GM21526 (cell line): Measurements from ENCODE around the gene AKAP6.

Experiments used
- ATAC-seq: cut with Tn5 transposase; IDR thresholded peaks from one replicate; pipeline ENCODE4 v1.9.1; 2021; ENCODE audit warnings: moderate library complexity; ENCODE audit not compliant: unreplicated experiment, low FRiP score

Gene AKAP6

DNA sequence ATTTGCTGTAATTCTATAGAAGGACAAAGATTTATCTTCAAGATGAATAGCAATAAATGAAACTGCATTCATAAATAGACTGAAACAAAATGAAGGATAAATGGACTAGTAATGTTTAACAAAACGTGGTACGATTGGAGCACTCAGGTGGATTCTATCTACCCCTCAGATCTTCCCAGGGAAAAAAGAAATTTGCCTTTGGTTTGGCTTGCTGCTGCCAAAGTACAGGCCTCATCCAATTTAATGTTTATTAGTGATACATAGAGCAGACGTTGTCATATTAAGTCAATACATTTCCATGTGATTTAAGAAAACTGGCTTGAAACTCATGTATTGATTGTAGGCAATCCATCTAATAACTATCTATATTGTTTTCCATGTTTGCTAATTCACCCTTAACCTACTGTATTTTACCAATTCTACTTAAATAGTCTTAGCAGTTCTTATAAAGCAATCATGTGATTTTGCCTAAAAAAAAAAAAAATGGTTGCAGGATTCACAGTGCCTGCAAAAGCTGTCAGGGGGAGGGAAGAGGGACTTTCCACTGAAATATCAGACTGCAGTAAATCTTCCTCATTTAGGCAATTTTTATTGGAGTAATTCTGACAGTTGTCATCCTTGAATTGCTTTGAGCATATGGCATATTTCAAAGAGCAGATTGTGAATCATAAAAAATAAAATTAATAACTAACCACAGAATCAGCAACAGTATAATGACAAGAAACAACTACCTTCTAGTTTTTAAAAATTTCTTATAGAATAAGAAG is 367.4 kb downstream of the AKAP6 start:
- no peak for ATAC-seq

DNA sequence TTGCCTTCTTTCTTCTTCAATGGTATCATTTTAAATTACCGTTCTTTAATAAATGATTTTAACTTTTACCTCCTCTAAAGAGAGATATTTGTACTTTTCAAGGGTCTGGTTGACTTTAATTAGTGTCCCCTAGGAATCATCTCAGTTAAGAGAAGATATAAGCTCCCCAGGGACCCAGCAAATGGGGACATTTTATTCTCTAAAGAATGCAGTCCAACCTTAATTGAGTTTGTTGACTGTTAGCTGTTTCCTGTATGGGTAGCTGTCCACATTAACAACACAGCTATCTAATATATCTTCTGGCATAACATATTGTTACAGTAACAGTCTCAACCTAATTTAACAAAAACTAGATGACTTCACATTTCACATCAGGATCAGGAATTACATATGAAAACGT is 368.0 kb downstream of the AKAP6 start:
- no peak for ATAC-seq

DNA sequence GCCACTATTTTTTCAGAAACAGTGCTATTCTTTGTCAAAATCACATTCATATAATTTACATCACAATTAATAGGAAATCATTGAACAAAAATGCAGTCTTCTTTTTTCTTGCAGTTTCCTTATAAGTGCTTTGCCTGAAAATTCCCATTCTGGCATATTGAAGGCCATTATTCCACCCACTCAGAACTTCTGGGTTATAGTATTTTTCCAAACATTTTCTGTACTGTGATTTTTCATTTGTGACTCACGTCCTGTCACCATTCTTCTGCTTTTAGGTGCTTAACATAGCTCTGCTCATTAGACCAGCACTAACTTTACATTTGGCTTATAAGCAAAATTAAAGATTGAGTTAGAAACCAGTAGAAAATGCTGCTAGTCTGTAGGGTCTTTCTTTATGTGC is 368.6 kb downstream of the AKAP6 start:
- ATAC-seq, result no peak

DNA sequence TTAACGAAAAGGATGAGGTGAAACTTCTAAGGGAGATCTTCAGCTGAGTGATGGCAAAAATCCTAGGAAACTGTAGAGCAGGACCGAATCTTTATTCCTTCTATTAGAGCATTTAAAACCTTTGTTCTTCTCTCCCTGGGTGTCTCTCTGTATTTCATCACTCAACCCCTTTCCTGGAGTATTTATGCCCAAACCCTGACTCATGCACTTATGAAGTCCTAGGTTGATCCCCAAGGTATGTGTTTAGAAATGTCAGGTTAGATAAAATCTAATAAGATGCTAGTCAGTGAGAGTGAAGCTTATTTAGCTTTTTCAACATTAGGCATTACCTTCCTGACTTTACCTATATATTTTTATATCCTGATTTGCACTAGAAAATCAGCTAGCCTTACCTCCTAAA is 369.7 kb downstream of the AKAP6 start:
- no peak for ATAC-seq

DNA sequence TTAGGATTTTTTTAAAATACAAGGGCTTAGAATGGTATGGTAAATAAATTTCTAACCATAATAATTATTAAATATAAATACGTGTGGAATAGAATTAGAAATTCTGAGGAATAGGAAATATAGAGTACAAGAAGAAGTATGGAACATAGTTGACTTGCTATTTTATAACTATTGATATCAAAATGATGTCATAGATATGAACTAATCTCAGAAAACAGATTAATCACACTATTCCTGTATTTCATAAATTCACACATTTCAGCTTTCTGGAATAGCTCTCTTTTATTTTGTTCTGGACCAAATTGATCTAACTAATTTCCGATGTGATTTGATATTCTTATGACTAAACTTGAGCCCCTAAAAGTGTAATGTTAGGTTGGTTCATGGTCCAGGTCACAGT is 372.4 kb downstream of the AKAP6 start:
- no peak for ATAC-seq

DNA sequence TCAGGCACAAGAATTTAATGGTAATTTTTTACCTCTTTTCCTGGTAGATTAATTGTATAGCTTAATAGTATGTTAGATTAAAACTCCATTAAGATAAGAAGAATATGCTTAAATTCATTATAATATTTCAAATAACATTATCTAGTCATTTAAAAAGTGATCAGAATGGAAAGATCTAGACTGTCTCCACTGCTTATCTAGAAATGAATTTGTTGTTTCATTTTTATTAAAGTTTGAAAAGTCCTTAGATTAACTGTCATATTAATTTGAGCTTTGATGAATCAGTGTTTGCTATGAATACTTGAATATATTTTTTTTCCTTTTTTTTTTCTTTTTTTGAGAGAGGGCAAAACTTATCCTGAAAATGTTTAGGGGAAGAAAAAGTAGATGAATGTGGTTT is 373.0 kb downstream of the AKAP6 start:
- ATAC-seq, result no peak

DNA sequence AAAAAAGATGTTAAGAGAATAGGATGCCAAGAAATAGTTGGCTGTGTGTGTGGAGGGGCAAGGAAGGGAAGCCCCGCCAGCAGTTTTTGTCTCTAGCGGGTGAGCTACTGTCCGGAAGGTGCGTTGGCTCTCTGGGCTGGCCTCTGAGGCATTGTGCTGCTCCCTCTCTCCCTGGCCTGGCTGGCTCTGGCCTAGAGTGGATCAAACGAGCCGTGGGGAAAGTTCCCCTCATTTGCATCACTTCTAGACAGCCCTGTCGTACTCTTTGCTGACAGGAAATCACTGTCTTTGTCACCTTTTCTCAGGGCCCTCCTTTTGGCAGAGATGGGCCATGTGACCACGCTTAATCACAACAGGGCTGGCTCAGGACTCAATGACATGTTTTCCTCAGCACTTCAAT is 373.5 kb downstream of the AKAP6 start:
- peak; percentile 69 for ATAC-seq

DNA sequence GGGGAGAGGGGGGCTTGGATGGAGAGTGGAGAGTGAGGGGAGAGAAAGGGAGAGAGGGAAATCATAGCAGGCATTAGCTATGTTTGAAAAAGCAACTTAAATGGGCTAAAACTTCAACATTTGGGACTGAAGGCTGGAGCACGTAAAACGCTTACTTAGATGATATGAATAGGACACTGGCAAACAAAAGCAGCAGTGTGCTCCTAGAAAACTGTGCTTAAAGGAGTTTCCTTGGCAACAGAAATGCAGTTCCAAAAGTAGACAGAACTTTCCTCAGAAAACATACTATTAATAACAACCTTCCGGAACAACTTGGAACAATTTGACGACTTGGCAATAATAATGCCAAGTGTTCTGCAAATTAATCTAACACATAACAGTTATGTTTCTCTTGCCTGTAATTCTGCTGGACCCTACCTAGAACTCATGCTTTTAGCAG is 374.1 kb downstream of the AKAP6 start:
- no peak for ATAC-seq

DNA sequence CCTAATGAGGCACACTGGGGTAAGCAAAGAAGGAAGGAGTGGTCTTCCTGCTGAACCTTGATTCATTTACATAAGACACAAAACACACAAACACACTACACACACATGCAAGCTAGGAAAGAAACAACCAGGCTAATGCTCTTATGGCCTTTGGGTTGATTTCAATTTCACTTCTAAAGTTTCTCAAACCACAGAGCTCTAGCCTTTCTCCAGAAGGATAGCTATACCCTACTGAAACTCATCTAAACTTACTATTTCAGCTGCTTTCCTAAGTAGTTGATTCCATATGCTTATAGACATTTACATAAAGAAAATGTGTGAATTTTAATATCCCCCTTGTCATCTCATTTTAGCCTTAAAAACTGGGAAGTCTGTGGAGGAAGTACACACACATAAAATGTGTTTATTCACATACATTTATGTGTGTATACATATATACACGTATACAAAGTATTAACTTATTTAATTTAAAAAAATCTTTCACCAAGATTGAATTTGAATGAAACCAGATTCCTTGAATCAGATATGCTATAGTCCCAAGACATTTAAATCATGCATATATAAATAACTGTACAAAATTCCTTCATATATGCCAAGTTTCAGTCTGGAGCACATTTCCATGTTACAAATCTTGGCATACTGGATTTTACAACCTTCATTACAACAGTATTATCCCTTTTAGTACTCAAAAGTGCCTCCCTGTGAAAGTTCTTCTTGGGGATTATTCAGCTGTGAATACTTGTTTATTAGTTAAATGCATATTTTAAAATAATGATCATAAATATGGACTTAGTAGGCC is 377.8 kb downstream of the AKAP6 start:
- ATAC-seq, result peak; percentile 55

DNA sequence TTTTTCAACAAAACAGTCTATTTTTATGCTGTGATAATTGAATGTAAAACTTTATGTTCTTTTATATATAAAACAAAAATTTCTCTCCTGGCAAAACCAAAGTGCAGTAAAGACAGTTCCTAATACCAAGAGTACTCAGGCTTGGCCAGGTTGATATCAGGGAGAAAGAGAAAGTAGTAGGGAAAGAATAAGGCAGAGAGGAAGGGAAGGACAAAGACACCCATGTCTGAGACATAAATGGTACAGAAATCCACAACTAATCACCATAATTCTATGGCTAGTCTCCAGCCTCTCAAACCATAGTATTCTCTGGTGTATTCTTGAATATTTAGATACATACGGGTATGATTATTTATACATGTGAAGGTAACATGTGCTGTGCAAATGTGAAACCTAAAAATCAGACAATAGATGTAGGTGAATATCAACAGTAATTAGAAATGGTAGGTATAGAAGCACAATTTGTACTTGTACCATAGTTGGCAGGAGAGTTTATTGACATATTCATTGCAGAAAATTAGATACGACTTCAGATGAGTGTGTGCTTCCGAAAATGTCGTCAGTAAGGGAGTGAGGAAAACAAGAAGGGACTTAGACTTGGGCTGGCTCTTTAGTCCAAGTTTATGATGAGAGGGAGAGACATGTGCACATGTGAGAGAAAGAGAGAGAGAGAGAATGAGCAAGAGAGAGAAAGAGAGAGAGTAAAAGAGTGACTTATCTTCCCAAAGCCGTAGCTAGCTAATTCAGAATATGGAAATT is 378.8 kb downstream of the AKAP6 start:
- no peak for ATAC-seq

DNA sequence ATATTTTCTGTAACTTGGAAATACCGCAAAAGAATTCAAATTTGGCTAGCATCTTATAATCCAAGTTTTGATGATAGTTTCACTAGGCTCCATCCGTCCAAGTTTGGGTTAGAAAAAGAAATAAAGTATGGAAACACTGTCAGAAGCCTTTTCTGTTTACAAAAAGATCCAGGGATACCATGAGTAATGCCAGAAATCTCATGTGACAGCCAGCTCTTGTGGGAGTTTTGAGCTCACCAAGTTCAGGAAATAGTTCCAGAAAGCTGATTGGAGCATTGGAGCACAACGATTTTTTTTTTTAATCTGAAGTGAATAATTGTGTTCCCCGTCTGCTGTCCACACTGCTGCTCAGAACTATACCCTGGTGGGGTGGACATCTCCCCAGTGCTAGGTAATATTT is 379.9 kb downstream of the AKAP6 start:
- ATAC-seq, result no peak

DNA sequence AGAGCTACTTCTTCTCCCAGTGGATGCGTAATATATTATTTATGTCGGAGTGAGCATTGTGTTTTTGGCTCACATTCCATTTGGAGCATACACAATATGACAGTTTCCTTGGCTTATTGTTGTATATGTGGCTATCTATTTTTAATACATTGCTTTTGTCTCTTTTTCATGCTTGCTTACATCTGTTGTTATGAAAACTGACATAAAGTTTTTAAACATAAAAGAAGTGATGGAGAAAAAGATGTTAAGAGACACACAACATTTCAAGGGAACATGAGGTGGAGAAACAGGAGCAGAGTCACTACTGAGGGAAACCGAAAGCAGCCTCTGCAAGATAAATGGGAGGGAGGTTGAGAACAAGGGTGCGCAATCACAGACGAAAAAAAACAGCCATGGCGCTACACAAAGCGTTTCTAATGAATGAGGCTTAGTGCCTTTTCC is 381.2 kb downstream of the AKAP6 start:
- no peak for ATAC-seq

DNA sequence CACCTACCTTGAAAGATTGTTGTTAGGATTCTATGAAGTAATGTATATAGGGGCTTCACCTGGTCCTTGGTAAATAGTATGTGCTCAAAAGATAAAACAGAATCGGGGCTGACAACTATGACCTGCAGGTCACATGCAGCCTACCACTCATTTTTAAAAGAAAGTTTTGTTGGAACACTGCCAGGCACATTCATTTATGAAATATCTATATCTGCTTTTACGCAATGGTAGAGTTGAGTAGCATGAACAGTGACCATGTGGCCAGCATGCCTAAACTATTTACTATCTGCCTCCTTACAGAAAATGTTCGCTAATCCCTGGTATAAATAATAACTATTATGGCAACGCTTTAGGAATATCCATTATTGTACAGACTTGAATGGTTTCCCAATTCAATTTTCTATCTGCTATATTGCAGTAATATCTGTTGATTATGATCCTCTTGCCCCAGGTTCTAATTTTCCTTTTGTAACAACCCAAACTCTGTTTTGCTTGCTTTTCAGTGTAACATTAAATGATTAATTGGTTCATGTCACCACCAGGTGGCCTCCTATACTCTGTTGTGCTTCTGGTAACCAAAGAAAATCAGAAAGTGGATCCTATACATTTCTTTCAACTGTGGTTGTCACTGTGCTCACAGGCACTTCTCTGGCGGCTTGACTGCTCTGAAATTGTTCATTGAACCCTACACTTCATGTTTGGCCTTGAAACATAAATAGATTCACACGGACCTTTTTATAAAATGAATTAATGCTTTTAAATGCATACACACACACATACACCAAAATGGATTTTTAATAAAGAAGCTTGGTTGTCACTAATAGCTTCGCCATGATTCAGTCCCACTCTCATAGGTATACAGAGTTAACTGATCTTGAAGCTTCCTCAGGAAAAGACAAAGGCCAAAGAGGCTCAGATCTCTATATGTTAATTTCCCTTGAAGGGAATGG is 381.9 kb downstream of the AKAP6 start:
- ATAC-seq, result no peak

DNA sequence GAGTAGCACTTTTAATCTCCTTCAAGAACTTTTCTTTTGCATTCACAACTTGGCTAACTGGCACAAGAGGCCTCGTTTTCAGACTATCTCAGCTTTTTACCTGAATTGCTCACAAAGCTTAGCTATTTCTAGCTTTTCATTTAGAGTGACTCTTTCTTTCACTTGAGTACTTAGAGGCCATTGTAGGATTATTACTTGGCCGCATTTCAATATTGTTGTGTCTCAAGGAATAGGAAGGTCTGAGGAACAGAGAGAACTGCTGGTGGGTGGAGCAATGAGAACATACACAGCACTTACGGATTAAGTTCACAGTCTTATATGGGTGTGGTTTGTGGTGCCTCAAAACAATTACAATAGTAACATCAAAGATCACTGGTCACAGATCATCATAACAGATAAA is 384.8 kb downstream of the AKAP6 start:
- no peak for ATAC-seq

DNA sequence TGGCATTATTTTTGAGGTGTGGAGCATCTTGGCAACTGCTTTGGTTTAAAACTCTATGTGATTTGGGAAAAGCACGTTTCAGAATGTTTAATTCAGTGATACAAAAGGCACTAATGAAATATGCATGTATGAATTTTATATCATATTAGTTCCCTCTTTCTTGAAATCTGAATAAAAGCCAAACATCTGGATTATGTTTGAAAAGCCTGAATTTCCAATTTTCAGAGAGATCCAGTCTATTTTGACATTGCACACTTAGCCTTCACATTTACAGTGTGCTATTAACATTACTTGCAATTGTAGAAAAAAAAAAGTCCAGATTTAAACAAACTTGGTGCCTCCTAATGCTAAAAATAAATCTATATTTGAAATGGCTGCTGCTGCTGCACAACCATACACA is 390.5 kb downstream of the AKAP6 start:
- no peak for ATAC-seq

DNA sequence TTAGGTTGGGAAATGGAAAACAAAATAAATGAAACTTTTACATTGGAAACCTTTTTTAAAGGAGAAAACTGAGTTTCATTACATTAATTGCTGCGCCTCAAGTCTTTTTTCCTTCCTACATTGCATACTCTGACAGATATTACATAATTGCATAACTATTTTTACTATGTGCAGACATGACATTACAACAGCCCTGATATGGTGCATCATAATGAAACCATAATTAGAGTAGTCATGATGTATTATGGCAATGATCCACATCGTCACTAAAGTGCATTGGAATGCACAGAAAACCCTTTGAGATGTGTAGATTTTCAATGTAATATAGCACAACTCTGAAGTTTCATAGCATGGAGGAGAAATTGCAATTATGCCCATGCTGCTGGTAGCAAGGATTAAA is 391.8 kb downstream of the AKAP6 start:
- ATAC-seq, result no peak

DNA sequence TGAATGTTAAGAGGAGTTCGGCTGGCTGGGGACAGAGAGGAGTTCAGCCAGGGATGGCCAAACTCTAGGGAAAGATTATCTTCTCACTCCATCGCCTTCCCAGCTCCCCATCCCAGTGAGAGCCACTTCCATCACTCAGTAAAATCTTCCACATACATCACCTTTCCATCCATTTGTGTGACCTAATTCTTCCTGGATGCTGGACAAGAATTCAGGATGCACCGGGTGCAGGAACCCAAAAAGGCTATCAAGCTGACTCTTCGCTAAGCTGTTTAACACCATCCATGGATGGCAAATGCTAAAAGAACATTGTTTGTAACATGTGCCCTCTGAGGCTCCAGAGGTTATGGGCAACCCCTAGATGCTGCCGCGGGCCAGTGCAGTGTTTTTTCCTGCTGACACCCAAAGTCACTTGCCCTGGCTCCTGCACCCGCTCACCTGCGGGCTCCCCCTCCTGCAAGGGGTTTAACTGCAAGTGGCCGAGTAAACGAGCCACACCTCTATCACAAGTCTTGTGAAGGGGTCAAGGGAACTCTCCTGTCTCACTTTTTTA is 393.6 kb downstream of the AKAP6 start:
- no peak for ATAC-seq

DNA sequence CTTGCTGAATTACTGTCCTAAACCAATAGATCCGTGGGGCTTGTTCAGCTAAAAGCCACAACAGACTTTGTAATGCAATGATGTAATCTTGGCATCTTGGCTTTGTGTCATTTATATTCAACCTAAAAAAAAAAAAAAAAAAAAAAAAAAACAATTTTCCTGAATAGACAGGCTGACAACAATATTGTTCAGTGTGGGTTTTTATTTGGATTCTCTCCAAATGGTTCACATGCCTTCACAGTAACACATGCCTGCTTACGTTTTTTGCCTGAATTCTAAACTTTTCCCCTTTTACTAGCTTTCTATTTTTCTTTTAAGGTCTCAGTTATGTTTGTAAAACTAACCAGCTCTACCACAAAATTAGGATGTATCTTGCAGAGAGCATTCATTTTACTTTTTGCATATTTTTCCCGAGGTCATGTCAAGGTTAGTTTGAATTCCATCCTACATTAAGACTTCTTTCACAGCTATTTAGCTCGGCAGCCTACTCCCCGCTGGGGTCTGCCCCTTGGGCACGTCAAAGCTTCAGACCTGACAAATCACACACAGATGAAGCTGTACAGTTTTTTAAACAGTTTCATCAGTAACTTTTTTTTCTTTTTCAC is 395.9 kb downstream of the AKAP6 start:
- ATAC-seq, result no peak

DNA sequence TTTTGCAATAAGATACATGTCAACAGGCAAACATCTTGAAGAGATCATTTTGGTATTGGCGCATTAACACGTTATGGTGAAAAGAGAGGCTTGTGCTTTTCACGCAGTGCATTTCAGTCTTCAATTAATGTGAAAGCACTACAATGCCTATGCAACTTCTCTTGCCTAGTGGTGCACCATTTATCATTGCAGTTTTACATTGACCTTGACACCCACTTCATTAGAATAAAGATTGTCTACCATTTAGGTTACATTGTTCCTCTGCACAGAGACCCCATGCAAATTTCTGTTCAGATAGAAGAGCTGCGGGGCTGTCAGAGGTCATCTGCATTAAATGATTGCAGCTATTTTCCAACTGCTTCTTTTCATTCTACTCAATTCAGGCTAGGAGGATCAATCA is 397.4 kb downstream of the AKAP6 start:
- no peak for ATAC-seq
